PFSK-1 (cell line): Measurements from ENCODE around the gene KCNJ5.

Experiments used
- FOXP2 ChIP-seq: optimal IDR thresholded peaks from 2 replicates; pipeline ENCODE3; 2011; ENCODE audit warnings: borderline replicate concordance, control low read depth, inconsistent platforms; ENCODE audit not compliant: insufficient read depth; ENCODE audit errors: extremely low read length, extremely low read depth
- POLR2AphosphoS5 ChIP-seq: IDR thresholded peaks from 2 replicates; pipeline ENCODE4 v1.6.1; 2012; ENCODE audit warnings: low read depth, mild to moderate bottlenecking, control low read depth, low read length, moderate library complexity
- REST ChIP-seq, 2 experiments: IDR thresholded peaks; 2 replicates each; pipeline versions ENCODE4 v1.6.1 to v1.8.0; 2011 to 2012; ENCODE audit warnings: low read depth in 2 of 2, low read length in 2 of 2, control low read depth in 1 of 2, inconsistent platforms in 1 of 2, mild to moderate bottlenecking in 1 of 2, moderate library complexity in 1 of 2; ENCODE audit not compliant: insufficient read depth in 1 of 2
- SIN3A ChIP-seq: IDR thresholded peaks from 2 replicates; pipeline ENCODE4 v1.6.1; 2012; ENCODE audit warnings: mild to moderate bottlenecking, low read length, moderate library complexity, borderline replicate concordance; ENCODE audit not compliant: insufficient read depth
- TAF1 ChIP-seq: IDR thresholded peaks from 2 replicates; pipeline ENCODE4 v1.6.1; 2012; ENCODE audit warnings: low read length, control low read depth, borderline replicate concordance; ENCODE audit not compliant: insufficient read depth

KCNJ5 gene

DNA sequence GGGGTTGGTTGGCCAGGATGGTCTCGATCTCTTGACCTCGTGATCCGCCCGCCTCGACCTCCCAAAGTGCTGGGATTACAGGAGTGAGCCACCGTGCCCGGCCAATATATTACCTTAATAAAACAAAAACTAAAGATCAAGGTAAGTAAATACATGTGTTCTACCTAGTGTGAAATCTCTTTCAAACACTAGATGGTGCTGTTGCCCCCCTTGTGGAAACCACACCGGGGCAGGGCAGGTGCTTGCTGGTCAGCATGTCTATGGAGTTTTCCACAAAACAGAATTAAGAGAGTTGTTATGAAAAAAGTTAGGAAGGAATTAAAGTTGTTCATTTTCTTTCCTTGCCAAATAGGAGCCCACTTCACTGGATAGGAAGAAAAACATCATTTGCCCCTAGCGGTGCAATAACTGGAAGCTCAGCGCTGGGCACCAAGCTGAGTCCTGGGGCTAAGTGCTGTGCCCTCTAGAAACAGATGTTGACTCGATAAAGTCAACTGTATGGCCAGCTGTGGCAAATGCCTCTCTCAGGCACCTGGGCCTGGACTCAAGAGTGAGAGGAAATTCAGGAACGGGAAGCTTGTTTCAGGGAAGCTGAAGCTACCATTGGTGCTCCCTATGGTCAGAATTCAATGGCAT is 6.3 kb upstream of the KCNJ5 start:
- TF ChIP-seq POLR2AphosphoS5 (no peak), REST (IDR thresholded peaks at IDR 0.05; ENCODE audit: insufficient read depth in 1 of 2, low read depth in 2 of 2, low read length in 2 of 2) (no peak), FOXP2 (no peak), SIN3A (no peak), TAF1 (no peak)

DNA sequence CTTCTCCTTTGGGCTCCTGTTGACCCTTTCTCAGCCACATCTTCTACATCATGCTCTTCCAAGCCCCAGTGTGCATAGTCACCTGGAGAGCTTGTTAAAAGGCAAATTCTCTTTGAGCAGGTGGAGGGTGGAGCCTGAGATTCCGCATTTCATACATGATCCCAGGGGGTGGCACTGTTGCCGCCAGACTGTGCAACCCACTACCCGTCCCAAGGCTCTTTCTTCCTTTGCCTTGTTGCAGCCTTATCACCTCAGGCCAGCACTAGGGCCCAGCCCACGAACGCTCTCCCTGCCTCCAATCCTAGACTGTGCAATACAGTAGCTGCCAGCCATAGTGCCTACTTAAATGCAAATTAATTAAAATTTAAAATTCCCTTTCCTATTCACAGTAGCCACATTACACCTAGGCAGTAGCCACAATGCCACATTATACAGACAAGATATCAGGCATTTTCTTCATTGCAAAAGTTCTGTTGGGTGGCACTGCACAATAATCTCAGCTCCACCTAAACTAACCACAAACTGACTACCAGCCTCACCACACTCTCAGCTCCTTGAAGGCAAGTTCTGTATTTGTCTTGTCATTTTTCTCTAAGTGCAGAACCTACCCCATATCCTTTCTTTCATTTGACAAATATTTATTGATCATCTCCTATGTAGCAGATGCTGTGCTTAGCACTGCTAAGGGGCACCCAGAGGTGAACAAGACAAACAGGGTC is 4.6 kb upstream of the KCNJ5 start:
- TF ChIP-seq REST (IDR thresholded peaks at IDR 0.05; ENCODE audit: insufficient read depth in 1 of 2, low read depth in 2 of 2, low read length in 2 of 2) (no peak), FOXP2 (no peak), POLR2AphosphoS5 (no peak), SIN3A (no peak), TAF1 (no peak)

DNA sequence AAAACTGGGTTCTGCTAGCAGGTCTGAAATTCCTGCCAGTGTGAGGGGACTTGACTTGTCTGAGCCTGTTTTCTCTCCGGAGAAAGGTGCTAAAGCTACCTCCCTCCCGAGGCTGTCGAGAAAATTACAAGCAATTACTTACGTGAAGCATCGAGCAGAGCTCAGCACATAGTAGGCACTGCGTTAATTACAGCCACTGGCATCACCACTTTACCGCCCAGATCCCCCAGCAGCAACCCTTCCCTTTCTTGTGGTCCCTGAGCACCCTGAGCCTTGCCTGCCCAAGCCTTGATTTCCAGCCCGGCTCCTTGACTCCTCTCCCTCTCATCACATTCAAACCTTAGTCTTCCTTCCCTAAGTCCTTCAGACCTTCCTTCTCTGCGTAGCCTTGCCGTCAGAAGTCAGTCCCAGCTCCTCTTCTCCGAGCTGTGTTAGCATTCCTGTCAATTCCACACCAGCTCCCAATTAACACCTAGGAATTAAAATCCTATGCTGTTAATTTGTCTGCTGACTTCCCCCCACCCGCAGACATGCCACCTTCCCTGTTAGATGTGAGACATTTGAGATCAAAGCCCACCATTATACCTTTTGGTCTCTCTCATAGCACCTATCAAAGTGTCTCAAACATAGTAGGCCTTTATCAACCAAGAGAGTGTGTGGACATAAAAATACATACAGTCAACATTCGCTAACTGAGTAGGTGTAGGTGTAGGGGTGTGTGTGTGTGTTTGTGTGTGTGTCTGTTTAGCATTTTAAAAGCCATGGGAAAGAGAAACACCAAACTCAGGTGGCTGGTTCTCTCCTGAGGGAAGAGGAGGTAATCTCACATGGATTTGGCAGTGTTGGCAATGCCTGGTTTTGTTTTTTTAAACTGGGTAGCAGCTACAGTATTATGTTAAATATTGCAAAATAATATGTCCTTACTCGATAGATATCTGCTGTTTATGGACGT is 2.8 kb upstream of the KCNJ5 start:
- TF ChIP-seq POLR2AphosphoS5 (no peak), TAF1 (no peak), SIN3A (no peak), REST (IDR thresholded peaks at IDR 0.05; ENCODE audit: insufficient read depth in 1 of 2, low read depth in 2 of 2, low read length in 2 of 2) (no peak)

- TF ChIP-seq POLR2AphosphoS5 (no peak), SIN3A (no peak), TAF1 (no peak), FOXP2 (no peak), REST (IDR thresholded peaks at IDR 0.05; ENCODE audit: insufficient read depth in 1 of 2, low read depth in 2 of 2, low read length in 2 of 2) (no peak)
These were observed 1.4 kb upstream of the KCNJ5 start for GRCh38 chr11:128889657-128890213.
